Sigmoid colon (tissue), 4 donors: ENCODE measurements around the gene ARSG.

ENCODE experiments used
- EP300 ChIP-seq, 4 donors: sonication (generic); formaldehyde crosslinking; IDR thresholded peaks; one replicate each; pipeline ENCODE4 v1.6.1; 2017; ENCODE audit warnings: antibody characterized with exemption in 4 of 4
- TF ChIP-seq, protein P1 (sequence below), 4 experiments: fragments of 450-650 bp in 3 of 4; fragments of 200-600 bp in 1 of 4; IDR thresholded peaks; one replicate each; pipeline ENCODE4 v1.5.1; 2016 to 2019; ENCODE audit warnings: antibody characterized with exemption in 4 of 4, mild to moderate bottlenecking in 3 of 4, moderate library complexity in 2 of 4

DNA sequence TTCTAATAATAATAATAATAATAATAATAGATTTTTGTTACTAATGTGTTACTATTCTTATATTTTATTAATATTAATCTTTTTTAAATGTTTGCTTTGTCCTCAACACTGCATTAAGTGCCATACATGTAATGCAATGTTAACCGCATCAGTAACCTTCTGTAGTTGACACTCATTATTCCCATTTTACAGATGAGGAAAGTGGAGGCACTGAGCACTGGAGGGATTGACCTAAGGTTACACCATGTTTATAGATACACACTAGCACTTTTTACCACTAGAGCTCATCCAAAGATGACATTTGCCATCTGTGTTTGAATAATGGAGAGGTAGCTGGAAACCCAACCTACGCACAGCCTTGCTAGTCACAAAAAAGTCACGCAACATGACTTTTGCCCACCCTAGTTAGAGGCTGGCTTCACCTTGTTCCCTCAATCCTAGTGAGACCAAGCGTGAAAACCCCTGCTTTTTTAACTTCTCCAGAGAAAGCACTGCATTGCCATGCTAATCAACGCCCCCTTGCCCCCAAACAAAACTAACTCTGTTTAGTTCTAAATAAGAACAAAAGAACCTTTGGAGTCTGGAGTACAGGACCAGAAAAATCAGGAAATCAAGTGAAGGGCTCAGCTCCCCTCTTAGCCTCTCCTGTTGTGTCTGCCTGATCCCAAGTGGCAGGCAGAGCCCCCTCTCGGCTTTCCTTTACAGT, 2.3 kb downstream of the ARSG start:
- TF ChIP-seq, protein P1, sequence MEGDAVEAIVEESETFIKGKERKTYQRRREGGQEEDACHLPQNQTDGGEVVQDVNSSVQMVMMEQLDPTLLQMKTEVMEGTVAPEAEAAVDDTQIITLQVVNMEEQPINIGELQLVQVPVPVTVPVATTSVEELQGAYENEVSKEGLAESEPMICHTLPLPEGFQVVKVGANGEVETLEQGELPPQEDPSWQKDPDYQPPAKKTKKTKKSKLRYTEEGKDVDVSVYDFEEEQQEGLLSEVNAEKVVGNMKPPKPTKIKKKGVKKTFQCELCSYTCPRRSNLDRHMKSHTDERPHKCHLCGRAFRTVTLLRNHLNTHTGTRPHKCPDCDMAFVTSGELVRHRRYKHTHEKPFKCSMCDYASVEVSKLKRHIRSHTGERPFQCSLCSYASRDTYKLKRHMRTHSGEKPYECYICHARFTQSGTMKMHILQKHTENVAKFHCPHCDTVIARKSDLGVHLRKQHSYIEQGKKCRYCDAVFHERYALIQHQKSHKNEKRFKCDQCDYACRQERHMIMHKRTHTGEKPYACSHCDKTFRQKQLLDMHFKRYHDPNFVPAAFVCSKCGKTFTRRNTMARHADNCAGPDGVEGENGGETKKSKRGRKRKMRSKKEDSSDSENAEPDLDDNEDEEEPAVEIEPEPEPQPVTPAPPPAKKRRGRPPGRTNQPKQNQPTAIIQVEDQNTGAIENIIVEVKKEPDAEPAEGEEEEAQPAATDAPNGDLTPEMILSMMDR (IDR thresholded peaks at IDR 0.05), result no peak
- TF ChIP-seq EP300 (IDR thresholded peaks at IDR 0.05), result no peak
